Activated naive CD4-positive, alpha-beta T cell treated with anti-CD3 and anti-CD28 coated beads, Interleukin-2, amount 50 U/mL, for 72 hours (primary cell): ENCODE results near the gene SYNPO2. TPM values are rescaled to one million over a fixed set of nuclear protein-coding genes. Genes with fewer than 3 reads are reported as not detected.

Experiments used
- total RNA-seq, 2 donors: library from RNA; stranded (reverse); gene quantifications; one replicate each; pipeline ENCODE4 v1.2.3, GENCODE V29; 2022

The SYNPO2 gene
- total RNA-seq, 2 donors from 2014 or later = 0.18 to 0.27 TPM

Other genes with a start within 250 kb of the SYNPO2 start
- gene METTL14, start 203.5 kb upstream of the SYNPO2 start, total RNA-seq = 10 to 100 TPM; 44.8 to 67.0 TPM
- gene SEC24D, start 52.7 kb upstream of the SYNPO2 start, total RNA-seq = 10 to 100 TPM; 36.4 to 45.7 TPM
- gene MYOZ2, start 247.0 kb downstream of the SYNPO2 start, total RNA-seq = not detected